LNCaP clone FGC (cell line): ENCODE results near the gene KDM8.
"Not testable (repeated sequence)": the region's sequence is repeated elsewhere in the genome, so short reads cannot be mapped to it uniquely, and the experiment has no call there.

Source experiments
- DNase-seq: peaks from one replicate; pipeline ENCODE4 v3.0.0-alpha.2; 2011; ENCODE audit warnings: low read depth
- H3K4me3 ChIP-seq: 2 replicates; pipeline ENCODE4 v1.5.1; 2011; ENCODE audit warnings: mild to moderate bottlenecking, low read depth, low read length, control low read depth
- TF ChIP-seq, protein P1 (sequence below): IDR thresholded peaks from 2 replicates; pipeline ENCODE4 v1.5.1; 2012; ENCODE audit warnings: mild to moderate bottlenecking; ENCODE audit not compliant: control insufficient read depth, insufficient read depth; ENCODE audit errors: extremely low read depth

KDM8 gene

DNA sequence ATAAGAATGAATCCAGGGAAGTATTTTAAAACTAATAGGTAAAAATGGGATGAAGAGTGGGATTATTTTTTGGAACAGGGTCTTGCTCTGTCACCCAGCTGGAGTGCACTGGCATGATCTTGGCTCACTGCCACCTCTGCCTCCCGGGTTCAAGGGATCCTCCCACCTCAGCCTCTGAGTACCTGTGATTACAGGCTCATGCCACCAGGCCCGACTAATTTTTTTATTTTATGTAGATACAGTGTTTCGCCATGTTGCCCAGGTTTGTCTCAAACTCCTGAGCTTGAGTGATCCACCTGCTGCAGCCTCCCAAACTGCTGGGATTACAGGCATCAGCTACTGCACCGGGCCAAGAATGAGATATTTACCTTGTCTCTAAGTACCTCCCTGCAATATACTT lies 43.1 kb downstream of the KDM8 start:
- TF ChIP-seq, protein P1, sequence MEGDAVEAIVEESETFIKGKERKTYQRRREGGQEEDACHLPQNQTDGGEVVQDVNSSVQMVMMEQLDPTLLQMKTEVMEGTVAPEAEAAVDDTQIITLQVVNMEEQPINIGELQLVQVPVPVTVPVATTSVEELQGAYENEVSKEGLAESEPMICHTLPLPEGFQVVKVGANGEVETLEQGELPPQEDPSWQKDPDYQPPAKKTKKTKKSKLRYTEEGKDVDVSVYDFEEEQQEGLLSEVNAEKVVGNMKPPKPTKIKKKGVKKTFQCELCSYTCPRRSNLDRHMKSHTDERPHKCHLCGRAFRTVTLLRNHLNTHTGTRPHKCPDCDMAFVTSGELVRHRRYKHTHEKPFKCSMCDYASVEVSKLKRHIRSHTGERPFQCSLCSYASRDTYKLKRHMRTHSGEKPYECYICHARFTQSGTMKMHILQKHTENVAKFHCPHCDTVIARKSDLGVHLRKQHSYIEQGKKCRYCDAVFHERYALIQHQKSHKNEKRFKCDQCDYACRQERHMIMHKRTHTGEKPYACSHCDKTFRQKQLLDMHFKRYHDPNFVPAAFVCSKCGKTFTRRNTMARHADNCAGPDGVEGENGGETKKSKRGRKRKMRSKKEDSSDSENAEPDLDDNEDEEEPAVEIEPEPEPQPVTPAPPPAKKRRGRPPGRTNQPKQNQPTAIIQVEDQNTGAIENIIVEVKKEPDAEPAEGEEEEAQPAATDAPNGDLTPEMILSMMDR = no peak
- DNase-seq = no peak
- H3K4me3 ChIP-seq = no peak overlapping the region

DNA sequence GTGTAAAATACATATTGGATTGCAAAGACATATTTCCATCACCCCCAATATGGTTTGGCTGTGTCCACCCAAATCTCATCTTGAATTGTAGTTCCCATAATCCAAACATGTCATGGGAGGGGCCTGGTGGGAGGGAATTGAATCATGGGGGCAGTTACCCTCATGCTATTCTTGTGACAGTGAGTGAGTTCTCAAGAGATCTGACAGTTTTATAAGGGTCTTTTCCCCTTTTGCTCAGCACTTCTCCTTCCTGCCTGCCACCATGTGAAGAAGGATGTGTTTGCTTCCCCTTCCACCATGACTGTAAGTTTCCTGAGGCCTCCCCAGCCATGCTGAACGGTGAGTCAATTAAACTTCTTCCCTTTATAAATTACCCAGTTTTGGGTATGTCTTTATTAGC lies 43.8 kb downstream of the KDM8 start:
- not testable (repeated sequence) for H3K4me3 ChIP-seq, DNase-seq

DNA sequence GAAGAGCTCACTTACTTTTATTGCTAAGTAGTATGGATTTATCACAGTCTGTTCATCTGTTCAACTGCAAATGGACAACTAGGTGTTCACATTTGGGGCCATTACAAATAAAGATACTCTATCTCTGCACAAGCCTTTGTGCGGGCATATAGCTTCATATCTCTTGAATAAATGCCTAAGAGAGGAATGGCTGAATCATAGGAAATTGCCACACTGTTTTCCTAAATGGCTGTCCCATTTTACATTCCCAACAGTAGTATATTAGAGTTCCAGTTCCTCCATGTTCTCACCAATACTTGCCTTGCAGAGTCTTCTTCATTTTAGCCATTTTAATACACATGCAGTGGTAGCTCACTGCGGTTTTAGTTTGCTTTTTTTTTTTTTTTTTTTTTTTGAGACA lies 44.7 kb downstream of the KDM8 start:
- TF ChIP-seq, protein P1 = no peak
- H3K4me3 ChIP-seq = no peak overlapping the region
- no peak for DNase-seq

DNA sequence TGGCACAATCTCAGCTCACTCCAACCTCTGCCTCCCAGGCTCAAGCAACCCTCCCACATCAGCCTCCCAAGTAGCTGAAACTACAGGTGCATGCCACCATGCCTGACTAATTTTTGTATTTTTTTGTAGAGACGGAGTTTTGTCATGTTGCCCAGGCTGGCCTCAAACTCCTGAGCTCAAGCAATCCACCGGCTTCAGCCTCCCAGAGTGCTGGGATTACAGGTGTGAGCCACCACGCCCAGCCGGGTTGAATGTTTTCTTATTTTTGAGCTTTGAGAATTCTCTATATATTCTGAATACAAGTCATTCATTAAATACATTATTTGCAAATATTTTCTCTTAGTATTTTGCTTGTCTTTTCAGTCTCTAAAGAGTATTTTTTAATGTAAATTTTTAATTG lies 45.6 kb downstream of the KDM8 start:
- not testable (repeated sequence) for H3K4me3 ChIP-seq

DNA sequence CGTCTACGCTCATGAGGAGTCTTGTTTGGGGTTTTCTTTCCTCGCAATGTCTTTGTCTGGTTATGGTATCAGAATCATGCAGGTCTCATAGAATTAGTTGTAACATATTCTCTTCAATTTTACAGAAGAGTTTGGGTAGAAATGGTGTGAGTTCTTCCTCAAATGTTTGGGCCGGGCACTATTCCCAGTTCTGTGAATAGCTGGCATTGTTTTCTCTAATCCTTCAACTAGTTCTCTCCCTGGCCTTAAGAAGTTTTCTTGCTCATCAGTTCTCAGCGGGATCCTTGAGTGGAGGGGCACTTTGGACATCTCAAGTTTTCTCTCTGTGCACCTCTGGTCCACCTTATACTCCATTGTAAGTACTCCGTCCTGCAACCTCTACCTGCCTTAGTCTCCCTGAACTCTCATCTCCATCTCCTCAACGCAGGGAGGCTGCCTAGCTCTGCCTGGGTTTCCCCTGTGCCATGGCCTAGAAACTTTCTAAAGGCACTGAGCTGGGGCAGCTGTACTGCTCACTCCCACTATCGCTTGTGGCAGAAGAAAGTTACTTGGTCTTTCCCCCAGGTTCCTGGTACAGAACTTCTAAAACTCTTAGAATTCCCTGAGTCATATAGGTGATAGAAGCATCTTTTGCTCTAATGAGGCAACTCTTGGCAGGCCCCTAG lies 48.3 kb downstream of the KDM8 start:
- TF ChIP-seq, protein P1 = no peak
- no peak overlapping the region for H3K4me3 ChIP-seq
- DNase-seq = no peak

More for the DNA sequence above, 45.6 kb downstream of the KDM8 start:
- DNase-seq = not testable (repeated sequence)

DNA sequence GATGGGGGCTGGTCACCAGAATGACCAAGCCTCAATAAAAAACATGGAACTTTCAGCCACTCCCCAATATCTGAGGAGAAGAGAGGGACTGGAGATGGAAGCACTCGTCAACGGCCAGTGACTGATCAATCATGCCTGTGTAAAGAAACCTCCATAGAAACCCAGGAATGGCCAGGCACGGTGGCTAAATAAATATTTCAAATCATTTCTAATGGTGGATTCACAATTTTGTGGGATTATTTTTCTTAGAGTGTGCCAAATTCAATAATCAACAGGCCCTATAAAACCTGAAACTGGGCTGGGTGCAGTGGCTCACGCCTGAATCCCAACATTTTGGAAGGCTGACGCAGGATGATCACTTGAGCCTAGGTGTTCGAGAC lies 48.9 kb downstream of the KDM8 start:
- TF ChIP-seq, protein P1 = no peak

DNA sequence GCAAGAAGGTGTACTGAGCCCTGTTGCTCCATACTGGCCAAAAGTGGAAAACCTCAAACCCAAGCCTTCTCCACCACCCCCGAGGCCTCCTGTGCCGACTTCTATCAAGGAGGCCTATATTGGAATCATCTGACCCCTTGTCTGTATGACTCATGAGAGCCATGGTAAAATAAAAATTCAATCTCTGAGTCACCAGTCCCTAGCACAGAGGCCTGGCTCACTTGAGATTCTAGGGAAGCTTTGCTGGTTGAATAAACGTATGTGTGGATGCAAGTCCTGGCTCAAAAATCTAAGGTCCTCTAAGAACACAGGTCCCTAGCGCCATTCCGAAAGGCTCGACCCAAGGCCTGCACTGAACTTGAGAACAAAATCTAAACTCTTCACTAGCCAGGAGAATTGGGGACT lies 50.2 kb downstream of the KDM8 start:
- DNase-seq = no peak

More for the DNA sequence above, 48.9 kb downstream of the KDM8 start:
- no peak overlapping the region for H3K4me3 ChIP-seq
- DNase-seq = no peak

DNA sequence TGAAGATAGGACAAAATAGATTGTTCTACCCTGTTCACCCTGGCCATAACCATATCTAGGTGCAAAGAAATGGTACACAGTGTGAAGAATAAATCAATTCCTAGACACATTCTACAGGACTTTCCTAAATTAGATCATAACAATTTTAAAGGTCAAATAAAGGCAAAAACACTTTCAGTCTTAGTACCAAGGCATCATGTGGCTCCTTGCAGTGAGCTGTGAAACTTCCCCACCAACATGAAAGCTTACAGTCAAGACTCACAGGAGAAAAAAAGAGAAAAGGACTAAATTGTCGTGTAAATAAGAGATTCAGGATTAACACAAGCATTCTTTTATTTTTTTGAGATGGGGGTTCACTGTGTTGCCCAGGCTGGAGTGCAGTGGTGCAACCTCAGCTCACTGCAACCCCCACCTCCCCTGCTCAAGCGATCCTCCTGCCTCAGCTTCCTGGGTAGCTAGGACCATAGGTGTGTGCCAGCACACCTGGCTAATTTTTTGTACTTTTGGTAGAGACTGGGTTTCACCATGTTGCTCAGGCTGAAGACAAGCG lies 51.0 kb downstream of the KDM8 start:
- no peak for DNase-seq
- TF ChIP-seq, protein P1 = no peak

More for the DNA sequence above, 50.2 kb downstream of the KDM8 start:
- H3K4me3 ChIP-seq = no peak overlapping the region
- TF ChIP-seq, protein P1 = no peak

More for the DNA sequence above, 51.0 kb downstream of the KDM8 start:
- H3K4me3 ChIP-seq = no peak overlapping the region
